GM19395 (cell line): ENCODE results near the gene PTPRG.

Source experiments
- ATAC-seq: cut with Tn5 transposase; IDR thresholded peaks from one replicate; pipeline ENCODE4 v1.9.1; 2021; ENCODE audit warnings: mild to moderate bottlenecking, moderate library complexity; ENCODE audit not compliant: unreplicated experiment

Gene PTPRG

GRCh38 chr3:61940236-61940635, 378.9 kb downstream of the PTPRG start:
- ATAC-seq: no peak

GRCh38 chr3:61943975-61944374, 382.6 kb downstream of the PTPRG start:
- ATAC-seq: no peak

GRCh38 chr3:61944726-61945125, 383.4 kb downstream of the PTPRG start:
- ATAC-seq: no peak

- ATAC-seq: no peak
Measured at GRCh38 chr3:61945657-61946056, 384.3 kb downstream of the PTPRG start.

- ATAC-seq: no peak
Measured at GRCh38 chr3:61946570-61947324, 385.4 kb downstream of the PTPRG start.

- no peak for ATAC-seq
Measured at GRCh38 chr3:61947456-61947855, 386.1 kb downstream of the PTPRG start.

- no peak for ATAC-seq
Measured at GRCh38 chr3:61948699-61949305, 387.4 kb downstream of the PTPRG start.

- ATAC-seq: no peak
Measured at GRCh38 chr3:61954097-61954540, 392.7 kb downstream of the PTPRG start.

GRCh38 chr3:61955483-61955882, 394.1 kb downstream of the PTPRG start:
- ATAC-seq: no peak

- ATAC-seq: no peak
Measured at GRCh38 chr3:61956236-61956635, 394.9 kb downstream of the PTPRG start.

- ATAC-seq: no peak
Measured at GRCh38 chr3:61957259-61957658, 395.9 kb downstream of the PTPRG start.

- ATAC-seq: no peak
Measured at GRCh38 chr3:61960976-61961375, 399.6 kb downstream of the PTPRG start.

- no peak for ATAC-seq
Measured at GRCh38 chr3:61961900-61962299, 400.5 kb downstream of the PTPRG start.

GRCh38 chr3:61964566-61964965, 403.2 kb downstream of the PTPRG start:
- ATAC-seq: no peak

- no peak for ATAC-seq
Measured at GRCh38 chr3:61965770-61966131, 404.4 kb downstream of the PTPRG start.

GRCh38 chr3:61966200-61966599, 404.8 kb downstream of the PTPRG start:
- ATAC-seq: no peak

GRCh38 chr3:61967019-61967418, 405.6 kb downstream of the PTPRG start:
- no peak for ATAC-seq

- ATAC-seq: no peak
Measured at GRCh38 chr3:61967937-61968336, 406.6 kb downstream of the PTPRG start.

- no peak for ATAC-seq
Measured at GRCh38 chr3:61974662-61975061, 413.3 kb downstream of the PTPRG start.

- ATAC-seq: no peak
Measured at GRCh38 chr3:61975199-61975598, 413.8 kb downstream of the PTPRG start.

- no peak for ATAC-seq
Measured at GRCh38 chr3:61975936-61976335, 414.6 kb downstream of the PTPRG start.
